ENCODE measurements around the gene TBL2. TPM values are rescaled to one million over a fixed set of nuclear protein-coding genes. Genes with fewer than 3 reads are reported as not detected.
"Not testable (repeated sequence)": the region's sequence is repeated elsewhere in the genome, so short reads cannot be mapped to it uniquely, and the experiment has no call there.

The TBL2 gene
- total RNA-seq, 2 experiments from 2014 or later, result 23.3 to 27.2 TPM

- peaks cover 18% of the 10 kb centered on the region for H3K36me3 Mint-ChIP-seq
- CTCF ChIA-PET, result interaction anchor here (0.7 kb wide), 1 partner anchor 11 kb away, joined by 3 read pairs; no protein-coding TSS in a partner anchor
- H3K27ac Mint-ChIP-seq, result no peak overlapping the region
- H3K4me3 Mint-ChIP-seq, result no peak overlapping the region
- H3K4me1 Mint-ChIP-seq, result peaks cover 6% of the 10 kb centered on the region
- H3K9me3 Mint-ChIP-seq (ENCODE audit: low read depth), result no peaks in the 10 kb centered on the region
- H3K27me3 Mint-ChIP-seq, result no peaks in the 10 kb centered on the region
- no peak for DNase-seq
- ATAC-seq, result no peak
Observed at GRCh38 chr7:73532224-73532623, 46.2 kb downstream of the TBL2 start.

GRCh38 chr7:73530800-73531199 lies 47.6 kb downstream of the TBL2 start:
- H3K4me1 Mint-ChIP-seq, result peaks cover 14% of the 10 kb centered on the region
- ATAC-seq (no peak), DNase-seq (no peak)
- peaks cover 7% of the 10 kb centered on the region for H3K36me3 Mint-ChIP-seq
- H3K9me3 Mint-ChIP-seq (ENCODE audit: low read depth), result no peaks in the 10 kb centered on the region
- H3K27me3 Mint-ChIP-seq, result no peaks in the 10 kb centered on the region
- H3K27ac Mint-ChIP-seq, result no peak overlapping the region
- CTCF ChIA-PET, result no interaction called here
- H3K4me3 Mint-ChIP-seq, result no peak overlapping the region

GRCh38 chr7:73526896-73527821 lies 51.2 kb downstream of the TBL2 start:
- H3K4me1 Mint-ChIP-seq, result peaks cover 38% of the 10 kb centered on the region
- peaks cover 4% of the 10 kb centered on the region for H3K36me3 Mint-ChIP-seq
- no peaks in the 10 kb centered on the region for H3K27me3 Mint-ChIP-seq
- H3K9me3 Mint-ChIP-seq (ENCODE audit: low read depth), result no peaks in the 10 kb centered on the region
- DNase-seq (peak; percentile 61), ATAC-seq (no peak)
- peak overlapping the region; percentile 51 for H3K4me3 Mint-ChIP-seq
- CTCF ChIA-PET, result interaction anchor here (0.8 to 3.0 kb wide), 8 partner anchors 8 to 208 kb away, joined by 3 to 13 read pairs (median 4); no protein-coding TSS in a partner anchor
- peak overlapping the region; percentile 84 for H3K27ac Mint-ChIP-seq

GRCh38 chr7:73526158-73526494 lies 52.3 kb downstream of the TBL2 start:
- H3K27ac Mint-ChIP-seq, result peak overlapping the region; percentile 88
- not testable (repeated sequence) for ATAC-seq; H3K36me3 Mint-ChIP-seq; DNase-seq; H3K27me3 Mint-ChIP-seq; H3K9me3 Mint-ChIP-seq (ENCODE audit: low read depth)
- peak overlapping the region; percentile 70 for H3K4me3 Mint-ChIP-seq
- peaks cover 38% of the 10 kb centered on the region for H3K4me1 Mint-ChIP-seq
- CTCF ChIA-PET, result interaction anchor here (0.9 to 3.0 kb wide), 5 partner anchors 31 to 680 kb away, joined by 3 to 13 read pairs (median 4); partner anchors contain the start of gene BCL7B

- no peaks in the 10 kb centered on the region for H3K9me3 Mint-ChIP-seq (ENCODE audit: low read depth)
- peak; percentile 93 for ATAC-seq
- no peaks in the 10 kb centered on the region for H3K27me3 Mint-ChIP-seq
- DNase-seq, result peak; percentile 99
- CTCF ChIA-PET, result interaction anchor here (0.6 to 3.9 kb wide), 7 partner anchors 13 to 251 kb away, joined by 3 to 26 read pairs (median 4); partner anchors contain the start of genes BCL7B and TBL2
- H3K4me1 Mint-ChIP-seq, result peaks cover 56% of the 10 kb centered on the region
- peaks cover 37% of the 10 kb centered on the region for H3K36me3 Mint-ChIP-seq
- peak within 1 kb of the TSS; percentile 97 for H3K27ac Mint-ChIP-seq
- peak within 1 kb of the TSS; percentile 99 for H3K4me3 Mint-ChIP-seq
Observed at GRCh38 chr7:73522105-73522872, 56.1 kb downstream of the TBL2 start, which contains the start of gene BAZ1B. BAZ1B (minus strand) TSS chr7:73522293; CDS start chr7:73521933, 360 bp downstream.

- Mint-ChIP-seq H3K36me3 (peaks cover 41% of the 10 kb centered on the region), H3K4me1 (peaks cover 54% of the 10 kb centered on the region), H3K27ac (peak overlapping the region; percentile 66), H3K4me3 (peak overlapping the region; percentile 94), H3K9me3 (ENCODE audit: low read depth) (no peaks in the 10 kb centered on the region), H3K27me3 (no peaks in the 10 kb centered on the region)
- CTCF ChIA-PET, result interaction anchor here (0.9 to 3.9 kb wide), 8 partner anchors 10 to 213 kb away, joined by 3 to 26 read pairs (median 6); partner anchors contain the start of genes BCL7B and TBL2
- ATAC-seq, result peak; percentile 40
- no peak for DNase-seq
Observed at GRCh38 chr7:73521636-73522104, 56.7 kb downstream of the TBL2 start.

- peak overlapping the region; percentile 99 for H3K4me3 Mint-ChIP-seq
- CTCF ChIA-PET, result interaction anchor here (0.6 to 3.9 kb wide), 15 partner anchors 11 to 214 kb away, joined by 3 to 26 read pairs (median 4); partner anchors contain the start of genes BCL7B and TBL2
- H3K27me3 Mint-ChIP-seq, result no peaks in the 10 kb centered on the region
- peaks cover 52% of the 10 kb centered on the region for H3K4me1 Mint-ChIP-seq
- DNase-seq, result peak; percentile 43
- H3K9me3 Mint-ChIP-seq (ENCODE audit: low read depth), result no peaks in the 10 kb centered on the region
- H3K27ac Mint-ChIP-seq, result peak overlapping the region; percentile 96
- no peak for ATAC-seq
- peaks cover 42% of the 10 kb centered on the region for H3K36me3 Mint-ChIP-seq
Observed at GRCh38 chr7:73520673-73521635, 57.4 kb downstream of the TBL2 start.

- H3K36me3 Mint-ChIP-seq, result peaks cover 47% of the 10 kb centered on the region
- peak; percentile 51 for DNase-seq
Observed at GRCh38 chr7:73519867-73520672, 58.3 kb downstream of the TBL2 start.

GRCh38 chr7:73518470-73518869 lies 59.9 kb downstream of the TBL2 start:
- Mint-ChIP-seq H3K4me3 (peak overlapping the region; percentile 99), H3K27me3 (no peaks in the 10 kb centered on the region), H3K9me3 (ENCODE audit: low read depth) (no peaks in the 10 kb centered on the region), H3K4me1 (peaks cover 41% of the 10 kb centered on the region), H3K27ac (peak overlapping the region; percentile 52), H3K36me3 (peaks cover 55% of the 10 kb centered on the region)
- DNase-seq, result no peak
- CTCF ChIA-PET, result interaction anchor here (0.6 to 2.3 kb wide), 8 partner anchors 9 to 216 kb away, joined by 3 to 7 read pairs (median 5); no protein-coding TSS in a partner anchor
- no peak for ATAC-seq

More at GRCh38 chr7:73519867-73520672, 58.3 kb downstream of the TBL2 start:
- ATAC-seq, result no peak
- Mint-ChIP-seq H3K9me3 (ENCODE audit: low read depth) (no peaks in the 10 kb centered on the region), H3K27ac (peak overlapping the region; percentile 96), H3K4me1 (peaks cover 47% of the 10 kb centered on the region), H3K4me3 (peak overlapping the region; percentile 99), H3K27me3 (no peaks in the 10 kb centered on the region)
- CTCF ChIA-PET, result interaction anchor here (0.7 to 3.9 kb wide), 17 partner anchors 12 to 214 kb away, joined by 3 to 26 read pairs (median 4); partner anchors contain the start of gene BCL7B

Data from activated CD8-positive, alpha-beta memory T cell treated with anti-CD3 and anti-CD28 coated beads, Interleukin-2, amount 10 ng/mL, durations not matched to agents 7 days and 5 days (primary cell).